ENCODE results near the gene RAB11FIP5. TPM values are rescaled to one million over a fixed set of nuclear protein-coding genes. Genes with fewer than 3 reads are reported as not detected.

Gene RAB11FIP5
- total and polyA plus RNA-seq, 9 of the 15 experiments (the other 6 are each of a cell fraction or from before 2014, with no cell fraction given): 1.7 to 14.4 (median 6.4) TPM

DNA sequence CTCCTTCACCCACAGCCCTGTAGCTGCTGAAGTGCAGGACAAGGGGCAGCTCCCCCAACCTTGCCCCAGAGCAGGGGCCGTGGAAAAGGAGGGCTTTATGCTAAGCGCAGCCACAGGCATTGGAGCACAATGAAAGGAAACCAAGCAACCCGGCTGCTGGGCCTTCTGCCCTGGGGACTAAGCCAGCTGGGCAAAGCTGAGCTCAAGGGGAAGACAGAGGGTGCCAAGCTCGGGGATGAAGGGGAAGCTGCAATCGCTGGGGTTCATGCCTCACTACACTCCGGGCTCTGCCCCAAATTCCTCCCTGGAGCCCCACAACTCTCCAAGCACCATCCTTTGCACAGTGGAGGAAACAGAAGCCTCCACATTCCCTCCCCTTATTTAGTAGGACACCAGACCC, 53.6 kb downstream of the RAB11FIP5 start (continued):
- TF ChIP-seq, protein P1, sequence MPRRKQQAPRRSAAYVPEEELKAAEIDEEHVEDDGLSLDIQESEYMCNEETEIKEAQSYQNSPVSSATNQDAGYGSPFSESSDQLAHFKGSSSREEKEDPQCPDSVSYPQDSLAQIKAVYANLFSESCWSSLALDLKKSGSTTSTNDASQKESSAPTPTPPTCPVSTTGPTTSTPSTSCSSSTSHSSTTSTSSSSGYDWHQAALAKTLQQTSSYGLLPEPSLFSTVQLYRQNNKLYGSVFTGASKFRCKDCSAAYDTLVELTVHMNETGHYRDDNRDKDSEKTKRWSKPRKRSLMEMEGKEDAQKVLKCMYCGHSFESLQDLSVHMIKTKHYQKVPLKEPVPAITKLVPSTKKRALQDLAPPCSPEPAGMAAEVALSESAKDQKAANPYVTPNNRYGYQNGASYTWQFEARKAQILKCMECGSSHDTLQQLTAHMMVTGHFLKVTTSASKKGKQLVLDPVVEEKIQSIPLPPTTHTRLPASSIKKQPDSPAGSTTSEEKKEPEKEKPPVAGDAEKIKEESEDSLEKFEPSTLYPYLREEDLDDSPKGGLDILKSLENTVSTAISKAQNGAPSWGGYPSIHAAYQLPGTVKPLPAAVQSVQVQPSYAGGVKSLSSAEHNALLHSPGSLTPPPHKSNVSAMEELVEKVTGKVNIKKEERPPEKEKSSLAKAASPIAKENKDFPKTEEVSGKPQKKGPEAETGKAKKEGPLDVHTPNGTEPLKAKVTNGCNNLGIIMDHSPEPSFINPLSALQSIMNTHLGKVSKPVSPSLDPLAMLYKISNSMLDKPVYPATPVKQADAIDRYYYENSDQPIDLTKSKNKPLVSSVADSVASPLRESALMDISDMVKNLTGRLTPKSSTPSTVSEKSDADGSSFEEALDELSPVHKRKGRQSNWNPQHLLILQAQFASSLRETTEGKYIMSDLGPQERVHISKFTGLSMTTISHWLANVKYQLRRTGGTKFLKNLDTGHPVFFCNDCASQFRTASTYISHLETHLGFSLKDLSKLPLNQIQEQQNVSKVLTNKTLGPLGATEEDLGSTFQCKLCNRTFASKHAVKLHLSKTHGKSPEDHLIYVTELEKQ (CRISPR knock-in tag; IDR thresholded peaks at IDR 0.05): no peak
- no peak for TF ChIP-seq ZNF589 (CRISPR knock-in tag; IDR thresholded peaks at IDR 0.05; ENCODE audit: low read depth)
- no peak for TF ChIP-seq MEF2A (IDR thresholded peaks at IDR 0.05; ENCODE audit: control insufficient read depth, low read depth, low read length)
- no peak for TF ChIP-seq MECOM (CRISPR knock-in tag; IDR thresholded peaks at IDR 0.05)
- TF ChIP-seq, protein P2, sequence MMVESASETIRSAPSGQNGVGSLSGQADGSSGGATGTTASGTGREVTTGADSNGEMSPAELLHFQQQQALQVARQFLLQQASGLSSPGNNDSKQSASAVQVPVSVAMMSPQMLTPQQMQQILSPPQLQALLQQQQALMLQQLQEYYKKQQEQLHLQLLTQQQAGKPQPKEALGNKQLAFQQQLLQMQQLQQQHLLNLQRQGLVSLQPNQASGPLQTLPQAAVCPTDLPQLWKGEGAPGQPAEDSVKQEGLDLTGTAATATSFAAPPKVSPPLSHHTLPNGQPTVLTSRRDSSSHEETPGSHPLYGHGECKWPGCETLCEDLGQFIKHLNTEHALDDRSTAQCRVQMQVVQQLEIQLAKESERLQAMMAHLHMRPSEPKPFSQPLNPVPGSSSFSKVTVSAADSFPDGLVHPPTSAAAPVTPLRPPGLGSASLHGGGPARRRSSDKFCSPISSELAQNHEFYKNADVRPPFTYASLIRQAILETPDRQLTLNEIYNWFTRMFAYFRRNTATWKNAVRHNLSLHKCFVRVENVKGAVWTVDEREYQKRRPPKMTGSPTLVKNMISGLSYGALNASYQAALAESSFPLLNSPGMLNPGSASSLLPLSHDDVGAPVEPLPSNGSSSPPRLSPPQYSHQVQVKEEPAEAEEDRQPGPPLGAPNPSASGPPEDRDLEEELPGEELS (CRISPR knock-in tag; IDR thresholded peaks at IDR 0.05; ENCODE audit: borderline replicate concordance): no peak
- TF ChIP-seq, protein P3, sequence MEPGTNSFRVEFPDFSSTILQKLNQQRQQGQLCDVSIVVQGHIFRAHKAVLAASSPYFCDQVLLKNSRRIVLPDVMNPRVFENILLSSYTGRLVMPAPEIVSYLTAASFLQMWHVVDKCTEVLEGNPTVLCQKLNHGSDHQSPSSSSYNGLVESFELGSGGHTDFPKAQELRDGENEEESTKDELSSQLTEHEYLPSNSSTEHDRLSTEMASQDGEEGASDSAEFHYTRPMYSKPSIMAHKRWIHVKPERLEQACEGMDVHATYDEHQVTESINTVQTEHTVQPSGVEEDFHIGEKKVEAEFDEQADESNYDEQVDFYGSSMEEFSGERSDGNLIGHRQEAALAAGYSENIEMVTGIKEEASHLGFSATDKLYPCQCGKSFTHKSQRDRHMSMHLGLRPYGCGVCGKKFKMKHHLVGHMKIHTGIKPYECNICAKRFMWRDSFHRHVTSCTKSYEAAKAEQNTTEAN (CRISPR knock-in tag; IDR thresholded peaks at IDR 0.05): no peak
- TF ChIP-seq, protein P4, sequence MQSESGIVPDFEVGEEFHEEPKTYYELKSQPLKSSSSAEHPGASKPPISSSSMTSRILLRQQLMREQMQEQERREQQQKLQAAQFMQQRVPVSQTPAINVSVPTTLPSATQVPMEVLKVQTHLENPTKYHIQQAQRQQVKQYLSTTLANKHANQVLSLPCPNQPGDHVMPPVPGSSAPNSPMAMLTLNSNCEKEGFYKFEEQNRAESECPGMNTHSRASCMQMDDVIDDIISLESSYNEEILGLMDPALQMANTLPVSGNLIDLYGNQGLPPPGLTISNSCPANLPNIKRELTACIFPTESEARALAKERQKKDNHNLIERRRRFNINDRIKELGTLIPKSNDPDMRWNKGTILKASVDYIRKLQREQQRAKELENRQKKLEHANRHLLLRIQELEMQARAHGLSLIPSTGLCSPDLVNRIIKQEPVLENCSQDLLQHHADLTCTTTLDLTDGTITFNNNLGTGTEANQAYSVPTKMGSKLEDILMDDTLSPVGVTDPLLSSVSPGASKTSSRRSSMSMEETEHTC (IDR thresholded peaks at IDR 0.05): no peak
- no peak for TF ChIP-seq KLF13 (tag; IDR thresholded peaks at IDR 0.05; ENCODE audit: borderline replicate concordance, low read depth)
- TF ChIP-seq ZNF197 (CRISPR knock-in tag; IDR thresholded peaks at IDR 0.05; ENCODE audit: low read depth): no peak
- no peak for TF ChIP-seq ZSCAN32 (CRISPR knock-in tag; IDR thresholded peaks at IDR 0.05)
